ENCODE results near the gene CCDC73. TPM values are rescaled to one million over a fixed set of nuclear protein-coding genes. Genes with fewer than 3 reads are reported as not detected.

CCDC73 gene
- total and polyA plus RNA-seq, 11 donors = 0.01 TPM; not detected in 10

DNA sequence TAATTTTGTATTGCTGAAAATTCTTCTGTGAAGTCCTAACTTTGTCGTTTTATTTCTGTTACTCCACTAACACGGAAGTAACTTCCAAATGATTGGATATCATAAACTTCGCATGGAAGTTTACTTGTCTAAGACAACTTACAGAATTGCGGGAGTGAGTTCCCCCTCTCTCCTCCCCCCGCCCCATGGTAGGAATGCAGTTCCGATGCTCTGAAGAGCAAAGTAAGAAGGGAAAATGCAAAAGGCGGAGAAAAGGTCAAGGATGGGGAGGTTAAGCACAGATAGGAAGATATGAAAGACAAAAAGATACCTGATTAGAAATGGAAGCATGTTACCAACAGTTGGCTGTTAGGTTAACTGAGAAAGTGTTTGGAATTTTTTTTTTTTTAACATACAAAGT is 209.5 kb downstream of the CCDC73 start:
- ATAC-seq (no peak), DNase-seq (no peak)
- Histone ChIP-seq H3K4me3 (peak overlapping the region; percentile 60 to 96 (median 87)), H3K27me3 (peaks cover 0 to under 1% (median 0%) of the 10 kb centered on the region in 9 donors), H3K4me1 (peaks cover 0 to 50% (median 25%) of the 10 kb centered on the region in 12 donors), H3K27ac (no peak overlapping the region), H3K36me3 (peaks cover 0 to 31% (median 12%) of the 10 kb centered on the region in 9 donors), H3K9me3 (no peaks in the 10 kb centered on the region)
- TF ChIP-seq, protein P1, sequence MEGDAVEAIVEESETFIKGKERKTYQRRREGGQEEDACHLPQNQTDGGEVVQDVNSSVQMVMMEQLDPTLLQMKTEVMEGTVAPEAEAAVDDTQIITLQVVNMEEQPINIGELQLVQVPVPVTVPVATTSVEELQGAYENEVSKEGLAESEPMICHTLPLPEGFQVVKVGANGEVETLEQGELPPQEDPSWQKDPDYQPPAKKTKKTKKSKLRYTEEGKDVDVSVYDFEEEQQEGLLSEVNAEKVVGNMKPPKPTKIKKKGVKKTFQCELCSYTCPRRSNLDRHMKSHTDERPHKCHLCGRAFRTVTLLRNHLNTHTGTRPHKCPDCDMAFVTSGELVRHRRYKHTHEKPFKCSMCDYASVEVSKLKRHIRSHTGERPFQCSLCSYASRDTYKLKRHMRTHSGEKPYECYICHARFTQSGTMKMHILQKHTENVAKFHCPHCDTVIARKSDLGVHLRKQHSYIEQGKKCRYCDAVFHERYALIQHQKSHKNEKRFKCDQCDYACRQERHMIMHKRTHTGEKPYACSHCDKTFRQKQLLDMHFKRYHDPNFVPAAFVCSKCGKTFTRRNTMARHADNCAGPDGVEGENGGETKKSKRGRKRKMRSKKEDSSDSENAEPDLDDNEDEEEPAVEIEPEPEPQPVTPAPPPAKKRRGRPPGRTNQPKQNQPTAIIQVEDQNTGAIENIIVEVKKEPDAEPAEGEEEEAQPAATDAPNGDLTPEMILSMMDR (IDR thresholded peaks at IDR 0.05) = no peak
- TF ChIP-seq POLR2A (IDR thresholded peaks at IDR 0.05) = no peak
- intact Hi-C loops (cut with DNase I) = loop anchor here in 5 of 10 donors (5.0 to 10.0 kb wide), 5 partner anchors 148 to 260 kb away; partner anchors contain the start of genes WT1 (in 3 of the 5) and CCDC73 (in 1 of the 5)
- WGBS, 4 donors = 10 to 15% (median 13%) methylated on average over 7 of the region's 7 CpGs

DNA sequence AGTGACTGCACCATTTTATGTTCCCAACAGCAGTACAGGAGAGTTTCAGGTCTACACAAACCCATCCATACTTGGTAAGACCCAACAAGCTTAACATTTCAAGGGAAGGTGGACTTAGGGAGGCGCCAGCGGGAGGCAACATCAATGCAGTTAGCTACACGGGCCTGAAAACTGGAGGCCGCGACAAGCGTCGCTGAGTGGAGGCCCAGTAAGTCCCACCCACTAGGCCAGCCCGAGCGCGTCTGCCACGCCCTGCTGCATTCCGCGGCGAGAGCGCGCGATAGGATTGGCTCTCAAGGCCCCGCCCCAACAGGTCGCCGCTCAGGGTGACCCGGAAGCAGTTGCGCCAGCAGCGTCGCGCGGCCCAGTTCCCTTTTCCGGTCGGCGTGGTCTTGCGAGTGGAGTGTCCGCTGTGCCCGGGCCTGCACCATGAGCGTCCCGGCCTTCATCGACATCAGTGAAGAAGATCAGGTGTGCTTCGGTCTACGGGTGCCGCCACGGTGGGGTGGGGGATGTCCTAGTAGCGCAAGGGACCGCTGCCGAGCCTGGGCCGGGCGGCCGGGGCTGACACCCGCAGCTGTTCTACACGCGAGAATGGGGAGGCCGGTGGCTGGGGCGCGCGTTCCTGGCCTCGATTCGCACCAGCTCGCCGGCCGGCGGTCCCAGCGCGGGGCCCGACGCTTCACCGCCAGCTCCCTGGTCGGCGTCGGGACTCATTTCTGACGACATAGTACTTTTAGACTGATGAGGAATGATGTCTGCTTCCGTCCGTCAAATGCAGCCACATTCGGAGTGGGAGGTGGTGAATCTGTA is 210.8 kb downstream of the CCDC73 start, which contains the start of gene EIF3M:
TSS of gene EIF3M (plus strand) at position 373 of the 813 bp plus-strand sequence. CDS start at position 430, 57 bp downstream.
- WGBS, 4 donors = 0 to 3% (median 1%) methylated on average over 38 to 70 of the region's 70 CpGs
- DNase-seq (peak; percentile 97 to 99 (median 97)), ATAC-seq (peak; percentile 100)
- H3K4me1 ChIP-seq = peaks cover 0 to 44% (median 25%) of the 10 kb centered on the region in 12 donors
- peaks cover 0 to 7% (median 0%) of the 10 kb centered on the region in 9 donors for H3K27me3 ChIP-seq
- H3K4me3 ChIP-seq = peak within 1 kb of the TSS; percentile 60 to 96 (median 87)
- no peaks in the 10 kb centered on the region for H3K9me3 ChIP-seq
- intact Hi-C loops (cut with DNase I) = loop anchor here in 5 of 10 donors (5.0 to 10.0 kb wide), 5 partner anchors 146 to 259 kb away; partner anchors contain the start of genes WT1 (in 3 of the 5) and CCDC73 (in 1 of the 5)
- TF ChIP-seq, protein P1 (IDR thresholded peaks at IDR 0.05) = peak in 1 of 12 donors; percentile 20
- TF ChIP-seq POLR2A (IDR thresholded peaks at IDR 0.05) = peak in 1 of 2 donors; percentile 50
- H3K27ac ChIP-seq = peak within 1 kb of the TSS; percentile 5 to 88 (median 82)
- H3K36me3 ChIP-seq = peaks cover 0 to 18% (median under 1%) of the 10 kb centered on the region in 9 donors

DNA sequence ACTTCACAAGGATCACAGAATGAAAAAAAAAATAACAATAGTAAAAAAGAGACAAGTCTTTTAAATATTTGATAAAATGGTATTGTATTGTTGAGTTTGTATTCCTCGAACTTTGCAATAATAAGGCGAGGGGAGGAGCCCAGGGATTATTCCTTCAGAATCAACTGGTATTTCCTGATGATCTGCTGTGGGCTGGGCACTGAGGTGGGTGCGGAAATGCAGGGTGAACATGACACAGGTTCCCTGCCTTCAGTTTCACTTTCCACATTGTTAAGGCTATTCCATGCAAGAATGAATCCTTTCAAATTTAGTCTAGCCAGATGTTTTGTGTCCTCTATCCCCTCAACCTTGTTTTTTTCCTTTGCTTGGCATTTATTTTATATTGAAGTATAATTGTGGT is 212.9 kb downstream of the CCDC73 start:
- Histone ChIP-seq H3K27ac (no peak overlapping the region), H3K4me1 (peaks cover 0 to 25% (median 19%) of the 10 kb centered on the region in 12 donors), H3K36me3 (peaks cover 0 to 6% (median 0%) of the 10 kb centered on the region in 9 donors), H3K4me3 (no peak overlapping the region), H3K9me3 (no peaks in the 10 kb centered on the region), H3K27me3 (peaks cover 0 to 7% (median 0%) of the 10 kb centered on the region in 9 donors)
- no peak for ATAC-seq
- no peak for TF ChIP-seq POLR2A (IDR thresholded peaks at IDR 0.05)
- TF ChIP-seq, protein P1 (IDR thresholded peaks at IDR 0.05) = no peak
- 87 to 91% (median 88%) methylated on average over 3 of the region's 3 CpGs for WGBS, 4 donors
- no peak for DNase-seq
- intact Hi-C loops (cut with DNase I) = loop anchor here in 5 of 10 donors (1.0 to 10.0 kb wide), 6 partner anchors 22 to 257 kb away; partner anchors contain the start of genes WT1 (in 3 of the 5) and CCDC73 (in 1 of the 5)

DNA sequence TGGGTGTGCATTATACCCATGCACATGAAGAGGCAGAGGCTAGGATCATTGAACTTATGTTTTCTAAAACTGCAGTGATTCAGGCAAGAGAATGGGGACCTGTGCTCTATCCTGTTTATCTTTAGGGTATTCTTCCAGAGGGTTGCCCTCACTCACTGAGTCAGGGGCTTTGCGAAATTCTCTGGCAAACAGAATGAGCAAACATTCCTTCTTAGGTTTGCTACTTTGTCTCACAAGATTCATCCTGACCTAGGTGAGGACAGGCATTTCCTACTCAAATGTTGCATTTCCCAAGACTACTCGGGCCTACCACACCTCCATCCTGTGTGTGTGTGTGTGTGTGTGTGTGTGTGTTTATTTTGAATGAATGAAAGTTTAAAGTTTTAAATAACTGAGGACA is 213.5 kb downstream of the CCDC73 start:
- intact Hi-C loops (cut with DNase I) = loop anchor here in 5 of 10 donors (1.0 to 10.0 kb wide), 6 partner anchors 22 to 256 kb away; partner anchors contain the start of genes WT1 (in 3 of the 5) and CCDC73 (in 1 of the 5)

More for the DNA sequence above, 213.5 kb downstream of the CCDC73 start:
- ATAC-seq = no peak
- Histone ChIP-seq H3K27ac (no peak overlapping the region), H3K9me3 (no peaks in the 10 kb centered on the region), H3K4me3 (no peak overlapping the region), H3K36me3 (peaks cover 0 to 1% (median 0%) of the 10 kb centered on the region in 9 donors), H3K4me1 (peaks cover 0 to 19% (median 14%) of the 10 kb centered on the region in 12 donors), H3K27me3 (peaks cover 0 to 7% (median 0%) of the 10 kb centered on the region in 9 donors)
- TF ChIP-seq, protein P1 (IDR thresholded peaks at IDR 0.05) = no peak
- TF ChIP-seq POLR2A (IDR thresholded peaks at IDR 0.05) = no peak
- DNase-seq = no peak
- WGBS, 4 donors = 54 to 68% (median 64%) methylated on average over 2 of the region's 2 CpGs
